Ishikawa (cell line): Measurements from ENCODE around the gene XRCC5.

Experiments used
- CEBPB ChIP-seq: IDR thresholded peaks from 2 replicates; pipeline ENCODE4 v1.6.1; 2012
- CREB1 ChIP-seq: IDR thresholded peaks from 2 replicates; pipeline ENCODE4 v1.6.1; 2012; ENCODE audit warnings: low read depth
- EGR1 ChIP-seq: IDR thresholded peaks from 2 replicates; pipeline ENCODE4 v1.6.1; 2012
- EP300 ChIP-seq: IDR thresholded peaks from 2 replicates; pipeline ENCODE4 v1.6.1; 2012; ENCODE audit warnings: borderline replicate concordance
- MAX ChIP-seq: IDR thresholded peaks from 2 replicates; pipeline ENCODE4 v1.6.1; 2012
- RAD21 ChIP-seq: IDR thresholded peaks from 2 replicates; pipeline ENCODE4 v1.6.1; 2012; ENCODE audit warnings: low read depth
- REST ChIP-seq: IDR thresholded peaks from 2 replicates; pipeline ENCODE4 v1.6.1; 2012; ENCODE audit warnings: low read depth, mild to moderate bottlenecking
- TAF1 ChIP-seq: IDR thresholded peaks from 2 replicates; pipeline ENCODE4 v1.6.1; 2012; ENCODE audit warnings: low read depth, mild to moderate bottlenecking
- TCF12 ChIP-seq: IDR thresholded peaks from 2 replicates; pipeline ENCODE4 v1.6.1; 2012; ENCODE audit warnings: low read depth
- TEAD4 ChIP-seq: IDR thresholded peaks from 2 replicates; pipeline ENCODE4 v1.6.1; 2012
- USF1 ChIP-seq: IDR thresholded peaks from 2 replicates; pipeline ENCODE4 v1.6.1; 2012
- YY1 ChIP-seq: IDR thresholded peaks from 2 replicates; pipeline ENCODE4 v1.6.1; 2012; ENCODE audit warnings: low read depth
- ZBTB7A ChIP-seq: IDR thresholded peaks from 2 replicates; pipeline ENCODE4 v1.6.1; 2012; ENCODE audit warnings: low read depth

GRCh38 chr2:216211614-216212145 is 102.5 kb downstream of the XRCC5 start:
- TF ChIP-seq EGR1 (no peak), ZBTB7A (no peak), CREB1 (no peak), REST (no peak), CEBPB (no peak), USF1 (no peak), YY1 (no peak), EP300 (no peak), TCF12 (no peak), RAD21 (no peak), MAX (no peak), TAF1 (no peak), TEAD4 (no peak)
